ENCODE results near the gene ZNHIT2.

ZNHIT2 gene

DNA sequence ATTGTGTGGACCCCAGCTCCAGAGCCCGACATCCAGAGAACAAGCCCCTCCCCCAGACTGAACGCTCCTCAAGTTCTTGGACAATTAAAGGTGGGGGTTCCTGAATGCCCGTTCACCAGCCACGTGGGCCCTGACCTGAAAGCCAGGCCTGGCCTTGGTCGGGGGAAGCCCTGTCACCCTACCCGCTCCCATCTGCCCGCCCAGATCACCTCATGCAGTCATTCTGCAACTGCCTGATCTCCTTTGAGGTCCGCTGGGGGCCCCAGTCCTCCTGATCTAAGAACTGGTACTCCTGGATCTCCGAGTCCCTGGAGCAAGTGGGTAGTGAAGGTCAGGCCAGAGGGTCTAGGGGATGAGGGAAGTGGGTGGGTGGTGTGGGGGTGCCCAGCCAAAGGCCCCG, 50.1 kb downstream of the ZNHIT2 start:
- DNase-seq, result no peak

- no peak for DNase-seq
These were observed 50.7 kb downstream of the ZNHIT2 start for GRCh38 chr11:65066805-65067291.

Data from stimulated activated CD4-positive, alpha-beta T cell treated with anti-CD3 and anti-CD28 coated beads, Interleukin-4, amount 100 ng/mL, for 24 hours (primary cell).